Mesendoderm (in vitro differentiated cells): Measurements from ENCODE around the gene ATP8B4.

ENCODE experiments used
- DNase-seq: peaks from one replicate; pipeline ENCODE4 v3.0.0; 2013
- H2AK5ac ChIP-seq: 2 replicates; pipeline ENCODE4 v1.6.1; 2013; ENCODE audit warnings: low read length, inconsistent platforms
- H2BK120ac ChIP-seq: 2 replicates; pipeline ENCODE4 v1.6.1; 2013; ENCODE audit warnings: low read depth, mild to moderate bottlenecking, low read length, moderate library complexity, mixed read lengths
- H2BK15ac ChIP-seq: replicated peaks from 2 replicates; pipeline ENCODE4 v1.6.1; 2013; ENCODE audit warnings: low read depth, mild to moderate bottlenecking, moderate library complexity
- H2BK5ac ChIP-seq: 2 replicates; pipeline ENCODE4 v1.6.1; 2013; ENCODE audit warnings: low read length, inconsistent platforms
- H3K18ac ChIP-seq: 2 replicates; pipeline ENCODE4 v1.6.1; 2013; ENCODE audit warnings: mild to moderate bottlenecking, low read length, mixed read lengths
- H3K23ac ChIP-seq: one replicate; pipeline ENCODE4 v1.6.1; 2013; ENCODE audit warnings: low read length
- H3K27ac ChIP-seq: 2 replicates; pipeline ENCODE4 v1.5.1; 2013; ENCODE audit warnings: low read depth, mild to moderate bottlenecking, inconsistent platforms, low read length, moderate library complexity
- H3K27me3 ChIP-seq: 2 replicates; pipeline ENCODE4 v1.6.1; 2013; ENCODE audit warnings: low read length, control low read depth, mild to moderate bottlenecking, inconsistent platforms; ENCODE audit not compliant: insufficient read depth, poor library complexity
- H3K36me3 ChIP-seq: 2 replicates; pipeline ENCODE4 v1.6.1; 2013; ENCODE audit warnings: low read length, inconsistent platforms; ENCODE audit not compliant: control insufficient read depth, insufficient read depth
- H3K4ac ChIP-seq: one replicate; pipeline ENCODE4 v1.6.1; 2013; ENCODE audit warnings: low read depth, mild to moderate bottlenecking, low read length, moderate library complexity
- H3K4me1 ChIP-seq: 2 replicates; pipeline ENCODE4 v1.6.1; 2013; ENCODE audit warnings: low read depth, low read length, inconsistent platforms; ENCODE audit not compliant: control insufficient read depth
- H3K4me2 ChIP-seq: 2 replicates; pipeline ENCODE4 v1.6.1; 2013; ENCODE audit warnings: low read length
- H3K4me3 ChIP-seq: 2 replicates; pipeline ENCODE4 v1.5.1; 2013; ENCODE audit warnings: mild to moderate bottlenecking, low read length
- H3K56ac ChIP-seq: one replicate; pipeline ENCODE4 v1.6.1; 2013; ENCODE audit warnings: low read length
- H3K79me1 ChIP-seq: 2 replicates; pipeline ENCODE4 v1.6.1; 2013; ENCODE audit warnings: low read length, inconsistent platforms
- H3K79me2 ChIP-seq: 2 replicates; pipeline ENCODE4 v1.6.1; 2013; ENCODE audit warnings: mild to moderate bottlenecking, low read length; ENCODE audit not compliant: control insufficient read depth, insufficient read depth
- H3K9ac ChIP-seq: 2 replicates; pipeline ENCODE4 v1.6.1; 2013; ENCODE audit warnings: low read length, inconsistent platforms
- H4K5ac ChIP-seq: one replicate; pipeline ENCODE4 v1.6.1; 2013; ENCODE audit warnings: low read length
- H4K8ac ChIP-seq: one replicate; pipeline ENCODE4 v1.6.1; 2013; ENCODE audit warnings: low read depth, mild to moderate bottlenecking, control low read depth, low read length, moderate library complexity
- WGBS: extraction: QIAGEN DNeasy Blood & Tissue Kit; methylation state at CpG from one replicate; pipeline ENCODE4 v1.1.7; 2013; ENCODE audit warnings: low lambda C conversion rate, missing lambda C conversion rate; ENCODE audit not compliant: insufficient coverage; ENCODE audit errors: extremely low coverage; 5-methylcytosine and 5-hydroxymethylcytosine counted together

ATP8B4 gene

DNA sequence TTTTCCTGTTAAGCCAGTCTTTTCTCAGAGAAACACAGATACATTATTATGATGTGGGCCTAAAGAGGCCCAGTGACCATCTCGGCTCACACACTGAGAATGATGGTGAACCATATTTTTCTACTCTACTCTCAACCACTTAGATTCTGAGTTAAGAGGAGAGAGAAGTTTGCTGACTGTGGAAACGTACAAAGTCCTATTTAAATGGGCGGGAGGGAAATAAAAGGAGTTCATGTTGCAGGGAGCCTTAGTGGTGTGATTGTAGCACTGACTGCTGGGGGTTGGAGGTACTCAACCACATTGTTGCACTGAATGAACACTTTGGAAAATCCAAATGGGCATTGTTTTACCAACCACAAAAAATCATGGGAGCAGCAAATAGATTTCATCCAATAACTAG, 51.0 kb downstream of the ATP8B4 start:
- DNase-seq = no peak
- no peak overlapping the region for H3K4ac ChIP-seq

DNA sequence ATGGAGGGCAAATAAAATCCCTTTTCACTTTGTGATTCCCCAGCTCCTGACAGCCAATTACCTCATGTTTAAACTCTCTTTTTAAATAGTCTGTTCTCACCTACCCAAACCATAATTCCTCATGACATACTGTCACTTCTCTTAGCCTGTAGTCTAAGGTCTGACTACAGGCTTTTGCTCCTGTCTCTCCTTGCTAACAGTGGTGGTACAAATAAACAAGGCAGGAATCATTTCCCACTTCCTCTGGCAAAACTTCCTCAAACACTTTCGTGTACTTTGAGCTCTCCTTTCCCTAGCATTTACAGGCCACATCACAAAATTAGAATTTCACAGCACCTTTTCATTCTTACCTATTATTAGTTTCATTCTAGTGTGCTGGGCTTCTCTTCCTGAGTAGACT, 51.8 kb downstream of the ATP8B4 start:
- no peak overlapping the region for H2BK120ac ChIP-seq
- no peaks in the 10 kb centered on the region for H3K4me1 ChIP-seq
- no peaks in the 10 kb centered on the region for H3K79me1 ChIP-seq
- H3K4me3 ChIP-seq = no peak overlapping the region
- no peak overlapping the region for H3K27ac ChIP-seq
- no peaks in the 10 kb centered on the region for H3K27me3 ChIP-seq
- no peak overlapping the region for H4K8ac ChIP-seq
- DNase-seq = no peak
- H3K18ac ChIP-seq = no peak overlapping the region
- no peaks in the 10 kb centered on the region for H3K36me3 ChIP-seq
- H2AK5ac ChIP-seq = no peak overlapping the region
- H3K4me2 ChIP-seq = no peak overlapping the region
- no peaks in the 10 kb centered on the region for H3K79me2 ChIP-seq
- no peak overlapping the region for H4K5ac ChIP-seq
- no CpG with 5 or more reads among the region's 1 CpG for WGBS
- no peak overlapping the region for H2BK5ac ChIP-seq
- no peak overlapping the region for H3K4ac ChIP-seq
- no peak overlapping the region for H2BK15ac ChIP-seq
- no peak overlapping the region for H3K9ac ChIP-seq
- H3K23ac ChIP-seq = no peak overlapping the region
- H3K56ac ChIP-seq = no peak overlapping the region

More for the DNA sequence above, 51.0 kb downstream of the ATP8B4 start:
- H3K23ac ChIP-seq = no peak overlapping the region
- H3K56ac ChIP-seq = no peak overlapping the region
- no peak overlapping the region for H3K18ac ChIP-seq
- no peak overlapping the region for H2BK5ac ChIP-seq
- H3K36me3 ChIP-seq = no peaks in the 10 kb centered on the region
- H3K79me1 ChIP-seq = no peaks in the 10 kb centered on the region
- H3K4me3 ChIP-seq = no peak overlapping the region
- no peaks in the 10 kb centered on the region for H3K79me2 ChIP-seq
- no peak overlapping the region for H2AK5ac ChIP-seq
- no peak overlapping the region for H3K9ac ChIP-seq
- H3K27me3 ChIP-seq = no peaks in the 10 kb centered on the region
- no peak overlapping the region for H4K5ac ChIP-seq
- H2BK15ac ChIP-seq = no peak overlapping the region
- H3K27ac ChIP-seq = no peak overlapping the region
- no peak overlapping the region for H2BK120ac ChIP-seq
- no peaks in the 10 kb centered on the region for H3K4me1 ChIP-seq
- H4K8ac ChIP-seq = no peak overlapping the region
- WGBS = no CpG with 5 or more reads among the region's 3 CpGs
- H3K4me2 ChIP-seq = no peak overlapping the region

DNA sequence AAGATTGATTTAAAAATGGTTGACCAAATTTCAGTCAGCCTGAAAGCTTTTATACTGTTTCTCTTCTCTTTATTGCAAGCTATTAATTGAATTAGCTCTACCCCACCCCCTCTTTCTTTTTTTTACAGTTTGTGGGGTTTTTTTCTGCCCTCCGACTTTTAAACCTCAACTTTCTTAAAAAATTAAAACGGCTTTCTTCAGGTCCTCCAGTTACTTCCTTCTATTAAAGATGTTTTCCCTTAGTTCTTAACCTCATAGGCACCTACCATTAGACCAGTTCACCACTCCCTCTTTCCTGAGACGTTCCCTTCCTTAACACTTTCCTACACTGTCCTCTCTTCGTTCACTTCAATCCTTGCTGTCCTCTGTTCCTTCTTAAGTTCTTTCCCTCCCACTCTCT, 52.4 kb downstream of the ATP8B4 start:
- Histone ChIP-seq H4K8ac (no peak overlapping the region), H3K9ac (no peak overlapping the region)
- no CpG with 5 or more reads among the region's 4 CpGs for WGBS

DNA sequence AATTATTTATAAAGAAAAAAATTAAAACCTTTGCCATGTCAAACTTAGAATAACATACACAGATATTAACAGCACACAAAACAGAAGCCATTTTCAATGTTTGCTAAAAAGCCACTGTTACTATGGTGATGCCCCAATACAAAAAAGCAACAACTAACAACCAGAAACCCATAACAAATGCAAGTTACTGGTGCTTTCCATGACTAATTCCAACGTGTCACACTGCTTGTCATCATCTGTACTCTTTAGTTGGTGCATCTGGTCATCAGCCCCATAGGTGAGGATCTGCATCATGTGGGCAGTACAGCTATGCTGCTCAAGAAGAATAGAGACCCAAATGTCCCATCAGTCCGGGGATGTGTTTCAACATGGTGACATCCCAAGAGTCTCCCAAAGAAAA, 52.8 kb downstream of the ATP8B4 start:
- DNase-seq = peak; percentile 38
- Histone ChIP-seq H3K9ac (no peak overlapping the region), H3K36me3 (no peaks in the 10 kb centered on the region)

More for the DNA sequence above, 52.4 kb downstream of the ATP8B4 start:
- Histone ChIP-seq H3K27ac (no peak overlapping the region), H3K27me3 (no peaks in the 10 kb centered on the region), H3K4ac (no peak overlapping the region), H2BK15ac (no peak overlapping the region), H3K79me1 (no peaks in the 10 kb centered on the region), H3K4me3 (no peak overlapping the region), H3K36me3 (no peaks in the 10 kb centered on the region), H3K56ac (no peak overlapping the region), H3K4me1 (no peaks in the 10 kb centered on the region), H3K79me2 (no peaks in the 10 kb centered on the region), H3K4me2 (no peak overlapping the region), H2BK120ac (no peak overlapping the region), H4K5ac (no peak overlapping the region), H2AK5ac (no peak overlapping the region), H2BK5ac (no peak overlapping the region), H3K18ac (no peak overlapping the region), H3K23ac (no peak overlapping the region)
- DNase-seq = no peak

DNA sequence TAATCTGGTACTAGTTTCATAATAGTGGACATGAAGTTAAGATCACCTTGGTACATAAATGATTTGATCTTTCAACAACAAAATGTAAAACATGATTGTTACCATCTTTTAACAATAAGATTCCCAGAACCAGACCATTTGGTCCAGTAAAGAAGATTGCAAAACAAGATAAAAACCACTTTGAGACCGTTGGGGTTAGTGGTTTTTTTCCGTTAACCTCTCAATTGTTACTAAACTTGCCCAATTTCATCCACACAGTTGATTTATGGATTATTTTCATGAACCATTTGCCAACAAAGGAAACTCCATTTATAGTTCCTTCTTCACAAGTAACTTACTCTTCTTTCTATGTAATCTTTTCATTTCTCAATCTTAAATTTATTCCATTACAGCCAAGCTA, 53.8 kb downstream of the ATP8B4 start:
- no CpG with 5 or more reads among the region's 2 CpGs for WGBS
- Histone ChIP-seq H2BK5ac (no peak overlapping the region), H3K23ac (no peak overlapping the region), H3K4me1 (no peaks in the 10 kb centered on the region), H4K5ac (no peak overlapping the region), H3K79me1 (no peaks in the 10 kb centered on the region), H2AK5ac (no peak overlapping the region), H2BK15ac (no peak overlapping the region), H3K27ac (no peak overlapping the region), H3K9ac (no peak overlapping the region), H3K56ac (no peak overlapping the region), H3K4me2 (no peak overlapping the region), H3K4ac (no peak overlapping the region), H3K79me2 (no peaks in the 10 kb centered on the region), H3K4me3 (no peak overlapping the region), H3K36me3 (no peaks in the 10 kb centered on the region), H2BK120ac (no peak overlapping the region), H4K8ac (no peak overlapping the region), H3K27me3 (no peaks in the 10 kb centered on the region), H3K18ac (no peak overlapping the region)
- no peak for DNase-seq

More for the DNA sequence above, 52.8 kb downstream of the ATP8B4 start:
- Histone ChIP-seq H2BK15ac (no peak overlapping the region), H4K5ac (no peak overlapping the region), H3K79me2 (no peaks in the 10 kb centered on the region), H3K4me3 (no peak overlapping the region), H2BK5ac (no peak overlapping the region), H2BK120ac (no peak overlapping the region), H3K4me1 (no peaks in the 10 kb centered on the region), H3K23ac (no peak overlapping the region), H3K27me3 (no peaks in the 10 kb centered on the region), H3K79me1 (no peaks in the 10 kb centered on the region), H3K4ac (no peak overlapping the region), H2AK5ac (no peak overlapping the region), H4K8ac (no peak overlapping the region), H3K4me2 (no peak overlapping the region), H3K56ac (no peak overlapping the region), H3K18ac (no peak overlapping the region), H3K27ac (no peak overlapping the region)
- WGBS = no CpG with 5 or more reads among the region's 2 CpGs

DNA sequence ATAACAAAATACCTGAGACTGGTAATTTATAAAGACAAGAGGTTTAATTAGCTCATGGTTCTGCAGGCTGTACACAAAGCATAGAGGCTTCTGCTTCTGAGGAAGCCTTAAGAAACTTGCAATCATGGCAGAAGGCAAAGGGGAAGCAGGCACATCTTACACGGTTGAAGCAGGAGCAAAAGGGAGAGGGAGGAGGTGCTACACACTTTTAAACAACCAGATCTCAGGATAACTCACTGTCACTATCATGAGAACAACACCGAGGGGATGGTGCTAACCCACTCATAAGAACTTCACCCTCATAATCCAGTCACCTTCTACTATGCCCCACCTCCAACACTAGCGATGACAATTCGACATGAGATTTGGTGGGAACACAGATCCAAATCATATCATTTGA, 54.4 kb downstream of the ATP8B4 start:
- H3K4me1 ChIP-seq = no peaks in the 10 kb centered on the region
- no CpG with 5 or more reads among the region's 4 CpGs for WGBS
- no peaks in the 10 kb centered on the region for H3K36me3 ChIP-seq
- H4K8ac ChIP-seq = no peak overlapping the region
- no peak for DNase-seq
- H2AK5ac ChIP-seq = no peak overlapping the region
- no peaks in the 10 kb centered on the region for H3K27me3 ChIP-seq
- H3K4me3 ChIP-seq = no peak overlapping the region
- H3K23ac ChIP-seq = no peak overlapping the region
- no peaks in the 10 kb centered on the region for H3K79me1 ChIP-seq
- no peak overlapping the region for H2BK120ac ChIP-seq
- H3K9ac ChIP-seq = no peak overlapping the region
- H3K4ac ChIP-seq = no peak overlapping the region
- H4K5ac ChIP-seq = no peak overlapping the region
- no peaks in the 10 kb centered on the region for H3K79me2 ChIP-seq
- H2BK5ac ChIP-seq = no peak overlapping the region
- H3K4me2 ChIP-seq = no peak overlapping the region
- H3K18ac ChIP-seq = no peak overlapping the region
- no peak overlapping the region for H3K27ac ChIP-seq
- no peak overlapping the region for H3K56ac ChIP-seq
- no peak overlapping the region for H2BK15ac ChIP-seq
